ENCODE measurements around the gene MIDN.
A peak's percentile ranks its signal among the peaks of the same experiment; 100 is the strongest.

The MIDN gene

GRCh38 chr19:1254530-1255185 is 6.3 kb downstream of the MIDN start:
- CTCF ChIA-PET = interaction anchor here (0.6 to 1.0 kb wide), 3 partner anchors 10 to 38 kb away, joined by 3 to 9 read pairs (median 6); no protein-coding TSS in a partner anchor
- Histone ChIP-seq H3K4me3 (ENCODE audit: low read depth, low read length) (no peak overlapping the region), H3K36me3 (ENCODE audit: control insufficient read depth in 2 of 2, insufficient read depth in 1 of 2, low read length in 2 of 2) (peaks cover 21 to 58% of the 10 kb centered on the region in 2 experiments), H3K27ac (ENCODE audit: extremely low read depth, low read depth, low read length) (peak overlapping the region; percentile 100), H3K4me1 (ENCODE audit: control insufficient read depth, insufficient read depth, low read length) (peaks cover 19% of the 10 kb centered on the region), H3K9me3 (ENCODE audit: control insufficient read depth, insufficient read depth, low read depth, low read length) (no peaks in the 10 kb centered on the region)
- TF ChIP-seq BCL6B (tag by site-specific recombination; IDR thresholded peaks at IDR 0.05) (no peak), ZNF416 (tag by site-specific recombination; IDR thresholded peaks at IDR 0.05) (no peak), WT1 (tag by site-specific recombination; IDR thresholded peaks at IDR 0.05) (peak; percentile 12; the same call in 1 of the 2 replicates), PATZ1 (tag by site-specific recombination; IDR thresholded peaks at IDR 0.05) (no peak), ZNF211 (tag by site-specific recombination; IDR thresholded peaks at IDR 0.05; ENCODE audit: low read depth) (no peak), BCL11B (tag by site-specific recombination; IDR thresholded peaks at IDR 0.05; ENCODE audit: low read depth) (peak; percentile 96), BCL11A (tag by site-specific recombination; IDR thresholded peaks at IDR 0.05; ENCODE audit: low read depth) (peak; percentile 98)
- POLR2A ChIA-PET = interaction anchor here (0.6 to 10.8 kb wide), 3 partner anchors 12 to 19 kb away, joined by 4 to 407 read pairs (median 5); partner anchors contain the start of genes CBARP and CIRBP

GRCh38 chr19:1255186-1256161 is 7.1 kb downstream of the MIDN start:
- Histone ChIP-seq H3K9me3 (ENCODE audit: control insufficient read depth, insufficient read depth, low read depth, low read length) (no peaks in the 10 kb centered on the region), H3K4me3 (ENCODE audit: low read depth, low read length) (no peak overlapping the region), H3K4me1 (ENCODE audit: control insufficient read depth, insufficient read depth, low read length) (peaks cover 19% of the 10 kb centered on the region), H3K27ac (ENCODE audit: extremely low read depth, low read depth, low read length) (peak overlapping the region; percentile 100), H3K36me3 (ENCODE audit: control insufficient read depth in 2 of 2, insufficient read depth in 1 of 2, low read length in 2 of 2) (peaks cover 21 to 58% of the 10 kb centered on the region in 2 experiments)
- ChIA-PET POLR2A (interaction anchor here (0.6 to 10.8 kb wide), 6 partner anchors 11 to 466 kb away, joined by 3 to 407 read pairs (median 4); partner anchors contain the start of genes CBARP, CIRBP and FAM174C), CTCF (interaction anchor here (0.6 to 1.3 kb wide), 6 partner anchors 11 to 37 kb away, joined by 3 to 9 read pairs (median 6); no protein-coding TSS in a partner anchor)
- TF ChIP-seq KLF8 (tag by site-specific recombination; IDR thresholded peaks at IDR 0.05) (peak; percentile 12; the same call in 1 of the 2 replicates), SCRT1 (tag by site-specific recombination; IDR thresholded peaks at IDR 0.05; ENCODE audit: borderline replicate concordance) (no peak), ZBTB21 (tag by site-specific recombination; IDR thresholded peaks at IDR 0.05) (no peak), ZNF623 (tag by site-specific recombination; IDR thresholded peaks at IDR 0.05) (no peak), ZNF174 (tag by site-specific recombination; IDR thresholded peaks at IDR 0.05) (no peak), SCRT2 (tag by site-specific recombination; IDR thresholded peaks at IDR 0.05) (no peak), ZFP37 (tag by site-specific recombination; IDR thresholded peaks at IDR 0.05) (no peak), RBAK (tag by site-specific recombination; IDR thresholded peaks at IDR 0.05) (no peak), ZNF366 (tag by site-specific recombination; conservative IDR thresholded peaks at IDR 0.05) (no peak), ZNF155 (tag by site-specific recombination; IDR thresholded peaks at IDR 0.05) (no peak), WT1 (tag by site-specific recombination; IDR thresholded peaks at IDR 0.05) (0 out of 2 replicates have a peak, but pooled peaks have one; percentile 37), ZNF394 (tag by site-specific recombination; IDR thresholded peaks at IDR 0.05; ENCODE audit: borderline replicate concordance) (peak; percentile 99), KLF1 (tag by site-specific recombination; IDR thresholded peaks at IDR 0.05) (peak; percentile 34; the same call in 1 of the 2 replicates), PATZ1 (tag by site-specific recombination; IDR thresholded peaks at IDR 0.05) (peak; percentile 55), ZNF133 (tag by site-specific recombination; IDR thresholded peaks at IDR 0.05) (no peak), HIC1 (tag by site-specific recombination; IDR thresholded peaks at IDR 0.05) (peak; percentile 92)
